ENCODE data around the gene NRF1.

DNA sequence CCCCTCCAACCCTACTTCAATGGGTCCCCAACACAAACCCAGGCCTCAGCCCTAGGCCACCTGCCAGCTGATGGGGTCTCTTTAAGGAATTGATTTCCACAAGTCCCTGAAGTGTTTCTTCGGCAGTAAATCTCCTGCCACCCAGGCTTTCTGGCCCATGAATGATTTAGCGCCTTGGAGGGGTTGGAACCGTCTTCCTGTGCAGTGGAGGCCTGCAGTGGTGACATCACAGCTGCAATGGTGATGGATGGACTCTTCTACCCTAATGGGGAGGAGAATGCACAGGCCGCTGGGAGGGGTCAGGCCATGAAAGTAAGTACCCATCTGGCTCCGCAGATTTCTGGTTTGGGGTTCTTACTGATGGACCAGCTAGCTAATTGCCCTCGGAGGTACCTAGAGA is 177.5 kb downstream of the NRF1 start:
- TF ChIP-seq, protein P1, sequence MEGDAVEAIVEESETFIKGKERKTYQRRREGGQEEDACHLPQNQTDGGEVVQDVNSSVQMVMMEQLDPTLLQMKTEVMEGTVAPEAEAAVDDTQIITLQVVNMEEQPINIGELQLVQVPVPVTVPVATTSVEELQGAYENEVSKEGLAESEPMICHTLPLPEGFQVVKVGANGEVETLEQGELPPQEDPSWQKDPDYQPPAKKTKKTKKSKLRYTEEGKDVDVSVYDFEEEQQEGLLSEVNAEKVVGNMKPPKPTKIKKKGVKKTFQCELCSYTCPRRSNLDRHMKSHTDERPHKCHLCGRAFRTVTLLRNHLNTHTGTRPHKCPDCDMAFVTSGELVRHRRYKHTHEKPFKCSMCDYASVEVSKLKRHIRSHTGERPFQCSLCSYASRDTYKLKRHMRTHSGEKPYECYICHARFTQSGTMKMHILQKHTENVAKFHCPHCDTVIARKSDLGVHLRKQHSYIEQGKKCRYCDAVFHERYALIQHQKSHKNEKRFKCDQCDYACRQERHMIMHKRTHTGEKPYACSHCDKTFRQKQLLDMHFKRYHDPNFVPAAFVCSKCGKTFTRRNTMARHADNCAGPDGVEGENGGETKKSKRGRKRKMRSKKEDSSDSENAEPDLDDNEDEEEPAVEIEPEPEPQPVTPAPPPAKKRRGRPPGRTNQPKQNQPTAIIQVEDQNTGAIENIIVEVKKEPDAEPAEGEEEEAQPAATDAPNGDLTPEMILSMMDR (conservative IDR thresholded peaks at IDR 0.05) = no peak
- no peak for TF ChIP-seq EZH2 (IDR thresholded peaks at IDR 0.05; ENCODE audit: low read depth)

Data from PC-9 (cell line).